ELR (cell line): ENCODE results near the gene NEURL2.

ENCODE experiments used
- DNase-seq: peaks from one replicate; pipeline ENCODE4 v3.0.0-alpha.2; 2015; ENCODE audit warnings: low read depth

The NEURL2 gene

DNA sequence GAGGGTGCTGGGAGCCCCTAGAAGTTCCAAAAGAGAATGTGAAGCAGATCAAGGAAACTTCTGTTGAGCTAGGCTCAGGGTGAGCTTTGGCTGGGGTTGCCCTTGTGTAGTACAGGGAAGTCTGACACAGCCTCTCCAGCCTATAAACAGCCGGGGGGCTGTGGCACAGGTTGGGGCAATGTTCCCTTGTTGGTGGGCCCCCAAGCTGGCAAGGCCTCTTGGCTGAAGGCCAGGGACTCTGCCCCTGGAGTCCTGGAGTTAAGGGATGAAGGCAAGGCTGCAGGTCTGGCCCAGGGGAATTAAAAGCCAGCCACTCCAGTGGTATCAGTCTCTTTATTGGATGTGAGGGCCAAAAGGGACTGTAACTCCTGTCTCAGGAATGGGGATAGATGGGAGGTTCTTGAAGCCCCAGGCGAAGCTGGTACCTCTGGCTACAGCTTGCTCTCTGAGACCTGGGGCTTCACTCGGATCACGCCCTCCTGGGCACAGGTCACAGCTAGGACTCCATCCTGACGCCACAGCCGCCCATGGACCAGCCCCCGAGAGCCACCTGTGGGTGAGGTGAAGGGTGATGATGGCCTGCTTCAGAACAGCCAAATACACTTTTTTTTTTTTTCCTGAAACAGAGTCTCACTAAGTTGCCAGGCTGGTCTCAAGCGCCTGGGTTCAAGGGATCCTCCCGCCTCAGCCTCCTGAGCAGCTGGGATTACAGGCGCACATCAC is 49.4 kb downstream of the NEURL2 start:
- DNase-seq = no peak

DNA sequence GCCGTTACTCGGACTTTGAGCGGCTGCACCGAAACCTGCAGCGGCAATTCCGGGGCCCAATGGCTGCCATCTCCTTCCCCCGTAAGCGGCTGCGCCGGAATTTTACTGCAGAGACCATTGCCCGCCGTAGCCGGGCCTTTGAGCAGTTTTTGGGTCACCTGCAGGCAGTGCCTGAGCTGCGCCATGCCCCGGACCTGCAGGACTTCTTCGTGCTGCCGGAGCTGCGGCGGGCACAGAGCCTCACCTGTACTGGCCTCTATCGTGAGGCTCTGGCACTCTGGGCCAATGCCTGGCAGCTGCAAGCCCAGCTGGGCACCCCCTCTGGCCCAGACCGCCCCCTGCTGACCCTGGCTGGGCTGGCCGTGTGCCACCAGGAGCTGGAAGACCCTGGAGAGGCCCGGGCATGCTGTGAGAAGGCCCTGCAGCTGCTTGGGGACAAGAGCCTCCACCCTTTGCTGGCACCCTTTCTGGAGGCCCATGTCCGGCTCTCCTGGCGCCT is 50.3 kb downstream of the NEURL2 start:
- no peak for DNase-seq
